HG03432 (cell line): ENCODE measurements around the gene ACO2.

Experiments used
- ATAC-seq: cut with Tn5 transposase; IDR thresholded peaks from one replicate; pipeline ENCODE4 v1.9.1; 2021; ENCODE audit warnings: mild to moderate bottlenecking, moderate library complexity; ENCODE audit not compliant: unreplicated experiment

The ACO2 gene

GRCh38 chr22:41487037-41487935 is 18.4 kb downstream of the ACO2 start:
- ATAC-seq = no peak

GRCh38 chr22:41488076-41488475 is 19.2 kb downstream of the ACO2 start:
- ATAC-seq = no peak

DNA sequence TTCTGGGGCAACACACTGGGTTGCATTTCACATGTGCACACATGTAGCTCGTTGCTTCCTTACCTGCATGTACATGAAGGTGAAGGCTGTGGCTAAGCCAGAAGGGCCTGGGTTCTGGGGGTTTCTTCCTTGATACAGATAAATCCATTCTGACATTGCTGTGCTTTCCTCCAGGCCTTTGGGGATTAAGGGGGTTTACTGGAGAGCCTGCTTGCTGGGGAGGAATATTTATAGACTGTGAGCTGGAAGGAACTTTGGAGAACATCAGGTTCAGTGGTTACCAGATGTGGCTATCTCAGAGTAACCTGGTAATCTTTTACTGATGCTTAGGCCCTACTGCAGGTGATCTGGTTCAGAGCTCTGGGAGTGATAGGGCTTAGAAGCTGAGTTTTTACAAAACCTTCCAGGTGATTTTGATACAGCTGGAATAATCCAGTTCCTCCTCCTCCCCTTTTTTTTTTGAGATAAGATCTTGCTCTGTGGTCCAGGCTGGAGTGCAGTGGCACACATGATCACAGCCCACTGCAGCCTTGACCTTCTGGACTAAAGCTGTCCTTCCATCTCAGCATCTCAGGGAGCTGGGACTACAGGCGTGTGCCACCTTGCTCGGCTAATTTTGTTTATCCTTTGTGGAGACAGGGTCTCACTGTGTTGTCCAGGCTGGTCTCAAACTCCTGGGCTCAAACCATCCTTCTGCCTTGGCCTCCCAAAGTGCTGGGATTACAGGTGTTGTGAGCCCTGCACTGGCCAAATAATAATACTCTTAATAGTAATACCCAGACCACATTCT is 19.9 kb downstream of the ACO2 start:
- ATAC-seq = no peak

DNA sequence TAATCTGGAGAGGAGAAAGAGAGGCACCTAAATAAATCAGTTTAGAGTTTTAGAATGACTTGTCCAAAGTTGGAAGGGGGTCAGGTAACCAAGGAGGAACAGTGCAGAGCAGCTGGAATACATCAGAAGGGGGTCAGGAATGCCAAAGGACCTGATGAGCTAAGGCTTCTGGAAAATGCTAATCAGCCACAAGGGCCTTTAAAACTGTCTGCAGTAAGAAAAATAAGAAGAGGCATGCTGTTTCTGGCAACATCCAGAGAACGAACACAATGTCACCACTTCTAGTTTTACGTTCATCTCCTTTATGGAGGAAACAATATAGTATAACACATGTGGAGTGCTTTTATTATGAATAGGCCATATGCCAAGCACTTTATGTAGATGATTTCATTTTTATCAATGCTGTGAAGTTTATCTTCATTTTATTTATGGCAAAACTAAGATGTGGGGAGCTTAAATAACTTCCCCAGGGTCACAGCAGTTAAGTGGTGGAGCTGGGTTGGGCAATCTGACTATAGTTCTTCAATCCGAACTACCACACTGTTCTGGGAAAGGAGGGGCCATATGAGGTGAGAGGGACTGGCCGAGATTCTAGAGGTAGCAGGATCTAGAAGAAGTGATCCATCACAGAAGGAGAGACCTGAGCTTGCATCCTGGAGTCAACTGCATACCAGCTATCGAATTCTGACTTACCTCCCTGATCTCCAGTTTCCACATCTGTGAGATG is 22.6 kb downstream of the ACO2 start:
- ATAC-seq = no peak

DNA sequence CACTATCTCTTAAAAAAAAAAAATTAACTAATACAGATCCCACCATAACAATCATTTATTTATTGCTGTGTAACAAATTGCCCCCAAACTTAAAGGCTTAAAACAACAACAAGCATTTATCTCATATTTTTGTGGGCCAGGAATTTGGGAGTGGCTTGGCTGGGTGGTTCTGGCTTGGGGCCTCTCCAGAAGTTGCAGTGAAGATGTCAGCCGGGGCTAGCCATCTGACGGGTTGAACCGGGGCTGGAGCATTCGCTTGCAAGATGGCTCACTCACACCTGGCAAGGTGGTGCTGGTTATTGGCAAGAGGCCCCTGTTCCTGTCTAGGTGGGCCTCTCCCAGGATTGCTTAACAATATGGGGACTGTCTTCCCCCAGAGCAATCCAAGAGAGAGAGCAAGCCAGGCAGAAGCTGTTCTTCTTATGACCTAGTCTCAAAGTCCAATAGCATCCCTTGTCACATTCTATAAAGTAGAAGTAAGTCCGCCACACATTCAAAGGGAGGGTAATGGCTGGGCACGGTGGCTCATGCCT is 29.5 kb downstream of the ACO2 start:
- ATAC-seq = no peak

- ATAC-seq = no peak
Observed at GRCh38 chr22:41499624-41500280, 30.8 kb downstream of the ACO2 start.

DNA sequence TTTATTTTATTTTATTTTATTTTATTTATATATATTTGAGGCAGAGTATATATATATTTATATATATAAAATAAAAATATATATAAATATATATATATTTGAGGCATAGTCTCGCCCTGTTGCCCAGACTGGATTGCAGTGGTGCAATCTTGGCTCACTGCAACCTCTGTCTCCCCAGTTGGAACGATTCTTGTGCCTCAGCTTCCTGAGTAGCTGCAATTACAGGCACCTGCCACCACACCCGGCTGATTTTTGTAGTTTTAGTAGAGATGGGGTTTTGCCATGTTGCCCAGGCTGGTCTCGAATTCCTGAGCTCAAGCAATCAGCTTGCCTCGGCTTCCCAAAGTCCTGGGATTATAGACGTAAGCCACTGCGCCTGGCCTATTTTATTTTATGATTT is 31.4 kb downstream of the ACO2 start:
- ATAC-seq = no peak

- ATAC-seq = no peak
Observed at GRCh38 chr22:41501209-41501608, 32.3 kb downstream of the ACO2 start.

GRCh38 chr22:41504397-41504796 is 35.5 kb downstream of the ACO2 start:
- no peak for ATAC-seq

DNA sequence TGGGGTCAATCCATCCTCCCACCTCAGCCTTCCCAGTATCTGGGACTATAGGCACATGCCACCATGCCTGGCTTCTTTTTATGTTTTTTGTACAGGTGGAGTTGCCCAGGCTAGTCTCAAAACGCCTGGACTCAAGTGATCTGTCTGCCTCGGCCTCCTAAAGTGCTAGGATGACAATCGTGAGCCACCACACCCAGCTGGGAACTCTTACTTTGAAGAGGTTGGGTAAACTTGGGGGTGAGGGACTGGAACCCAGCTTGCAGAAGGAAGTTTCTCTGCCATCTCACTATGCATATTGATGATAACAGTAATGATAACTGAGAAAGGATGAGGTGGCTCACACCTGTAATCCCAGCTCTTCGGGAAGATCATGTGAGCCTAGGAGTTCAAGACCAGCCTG is 35.9 kb downstream of the ACO2 start:
- no peak for ATAC-seq

DNA sequence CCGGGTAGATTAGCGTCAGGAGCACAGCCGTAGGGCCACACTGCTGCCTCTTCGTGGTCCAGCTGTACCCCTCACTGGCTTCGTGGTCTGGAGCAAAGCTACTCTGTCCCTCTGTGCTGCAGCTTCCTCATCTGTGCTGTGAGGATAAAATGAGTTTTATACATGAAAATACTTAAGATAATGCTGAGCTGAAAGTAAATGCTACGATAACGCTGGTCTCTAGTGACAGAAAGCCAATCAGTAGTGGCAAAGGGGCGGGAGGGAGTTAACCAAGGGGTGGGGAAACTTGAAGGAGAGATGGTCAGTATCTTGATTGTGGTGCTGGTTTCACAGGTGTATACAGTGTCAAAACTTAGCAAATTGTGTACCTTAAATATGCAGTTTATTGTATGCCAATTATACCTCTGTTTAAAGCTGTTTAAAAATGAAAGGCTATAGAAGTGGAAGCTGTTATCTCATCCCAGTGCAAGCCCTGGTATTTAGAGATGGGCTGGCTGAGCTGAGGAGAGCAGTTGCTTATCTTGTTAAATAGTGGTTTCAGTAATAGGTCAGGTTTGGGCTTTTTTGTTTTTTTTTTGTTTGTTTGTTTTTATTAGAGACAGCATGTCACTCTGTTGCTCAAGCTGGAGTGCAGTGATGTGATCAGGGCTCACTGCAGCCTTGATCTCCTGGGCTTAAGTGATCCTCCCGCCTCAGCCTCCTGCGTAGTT is 36.7 kb downstream of the ACO2 start:
- ATAC-seq = no peak

DNA sequence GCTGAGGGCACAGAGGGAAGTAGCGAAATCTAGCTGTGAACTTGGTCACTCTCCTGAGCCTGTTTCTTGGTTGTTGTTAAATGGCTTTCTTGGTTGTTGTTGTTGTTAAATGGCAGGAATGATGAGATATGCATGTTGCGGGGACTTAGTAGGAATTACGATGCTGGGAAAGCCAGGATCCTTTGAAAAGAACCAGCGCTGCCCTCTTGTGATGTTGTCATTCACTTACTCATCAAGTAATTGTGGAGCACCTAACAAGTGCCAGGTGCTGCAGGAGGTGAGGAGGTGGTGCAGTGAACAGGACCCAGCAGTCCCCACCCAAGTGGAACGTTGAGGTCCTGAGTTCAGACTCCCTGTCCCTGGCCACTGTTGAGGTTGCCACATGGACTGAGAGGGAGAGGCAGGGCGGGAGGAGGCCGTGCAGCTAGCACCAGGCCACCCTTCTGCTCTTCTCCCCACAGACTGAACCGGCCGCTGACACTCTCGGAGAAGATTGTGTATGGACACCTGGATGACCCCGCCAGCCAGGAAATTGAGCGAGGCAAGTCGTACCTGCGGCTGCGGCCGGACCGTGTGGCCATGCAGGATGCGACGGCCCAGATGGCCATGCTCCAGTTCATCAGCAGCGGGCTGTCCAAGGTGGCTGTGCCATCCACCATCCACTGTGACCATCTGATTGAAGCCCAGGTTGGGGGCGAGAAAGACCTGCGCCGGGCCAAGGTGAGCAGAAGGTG is 38.6 kb downstream of the ACO2 start:
- ATAC-seq = no peak

- ATAC-seq = no peak
Observed at GRCh38 chr22:41508770-41509170, 39.9 kb downstream of the ACO2 start.

DNA sequence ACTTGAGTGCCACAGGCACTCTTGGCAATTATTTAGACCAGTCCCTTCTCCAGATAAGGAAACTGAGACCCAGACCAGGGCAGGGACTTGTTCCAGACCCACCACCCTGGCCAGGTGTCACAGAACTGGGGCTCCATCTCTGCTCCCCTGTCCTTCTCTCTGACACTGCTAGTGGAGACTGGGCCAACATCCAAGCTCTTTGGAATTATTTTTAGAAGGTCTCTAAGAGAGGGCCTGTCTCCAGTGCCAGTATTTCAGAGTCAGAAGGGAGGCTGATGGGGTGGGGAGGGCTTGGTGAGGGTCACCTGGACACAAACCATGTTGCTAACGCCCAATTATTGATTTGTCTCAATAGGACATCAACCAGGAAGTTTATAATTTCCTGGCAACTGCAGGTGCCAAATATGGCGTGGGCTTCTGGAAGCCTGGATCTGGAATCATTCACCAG is 42.6 kb downstream of the ACO2 start:
- no peak for ATAC-seq

- ATAC-seq = no peak
Observed at GRCh38 chr22:41512421-41513194, 43.7 kb downstream of the ACO2 start.

GRCh38 chr22:41513391-41513790 is 44.5 kb downstream of the ACO2 start:
- ATAC-seq = no peak

DNA sequence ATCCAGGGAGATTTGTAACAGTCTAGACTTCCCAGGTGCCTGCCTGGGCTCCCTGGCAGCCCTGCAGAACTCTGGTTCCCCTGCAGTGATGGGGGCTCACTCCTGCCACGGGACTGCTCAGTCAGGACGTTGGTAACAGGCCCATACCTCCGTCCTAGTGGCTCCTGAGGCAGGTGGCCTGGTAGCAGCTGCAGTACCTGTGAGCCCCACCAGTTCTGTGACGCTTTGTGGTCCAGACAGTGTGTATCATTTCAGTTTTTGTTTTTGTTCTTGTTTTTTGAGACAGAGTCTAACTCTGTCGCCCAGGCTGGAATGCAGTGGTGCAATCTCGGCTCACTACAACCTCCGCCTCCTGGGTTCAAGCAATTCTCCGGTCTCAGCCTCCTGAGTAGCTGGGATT is 47.5 kb downstream of the ACO2 start:
- no peak for ATAC-seq
